NCI-H2227 (cell line): ENCODE results near the gene TSPAN6.

Experiments
- DNase-seq: peaks from one replicate; lab custom pipeline; 2025; ENCODE audit not compliant: unreplicated experiment; lab: John Stamatoyannopoulos, UW

Gene TSPAN6

GRCh38 chrX:100591256-100592051 is 45.2 kb downstream of the TSPAN6 start:
- no peak for DNase-seq

GRCh38 chrX:100587861-100588260 is 48.7 kb downstream of the TSPAN6 start:
- DNase-seq: no peak

DNA sequence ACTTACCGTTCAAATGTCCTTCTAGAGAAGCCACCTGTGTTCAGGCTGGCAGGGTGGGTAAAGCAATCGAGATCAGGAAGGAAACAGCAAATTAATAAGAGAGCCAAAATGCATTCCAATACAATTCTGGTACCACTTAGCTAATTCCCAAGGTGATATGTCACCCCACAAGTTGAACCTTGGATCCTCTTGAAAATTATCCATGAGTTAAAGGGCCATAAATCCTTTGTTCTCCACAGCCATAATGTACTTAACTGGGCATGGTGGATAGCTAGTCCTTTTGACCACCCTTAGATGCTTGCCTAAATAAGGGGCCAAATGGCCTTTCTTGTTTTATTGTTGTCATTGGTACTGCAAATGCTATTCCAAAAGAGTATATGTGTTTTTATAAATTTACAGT is 49.9 kb downstream of the TSPAN6 start:
- no peak for DNase-seq

DNA sequence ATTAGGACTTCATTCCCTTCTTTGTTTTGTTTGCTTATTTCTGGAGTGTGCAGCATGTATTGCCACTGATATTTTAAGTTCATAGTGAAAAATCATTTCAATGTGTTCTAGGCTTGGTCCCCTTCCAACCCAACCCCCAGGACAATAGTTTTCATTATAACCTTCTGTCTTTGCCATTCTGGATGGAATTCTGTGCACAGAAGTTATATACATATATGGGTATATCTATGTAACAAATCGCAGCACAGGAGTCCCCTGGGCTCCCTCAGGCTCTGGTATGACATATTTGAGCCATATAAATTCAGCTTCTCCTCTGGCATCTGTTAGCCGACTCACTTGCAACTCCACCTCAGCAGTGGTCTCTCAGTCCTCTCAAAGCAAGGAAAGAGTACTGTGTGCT is 52.0 kb downstream of the TSPAN6 start, which contains the start of gene TNMD:
Gene TNMD (plus strand): TSS at position 326 of the 400 bp plus-strand sequence. CDS start 83 bp downstream, outside the sequence.
- DNase-seq: no peak
